Osteocyte (in vitro differentiated cells): Measurements from ENCODE around the gene ALB. TPM values are rescaled to one million over a fixed set of nuclear protein-coding genes. Genes with fewer than 3 reads are reported as not detected.

Experiments
- DNase-seq: peaks from one replicate; pipeline ENCODE4 v3.0.0; 2021; ENCODE audit warnings: mixed read lengths; ENCODE audit not compliant: unreplicated experiment; ENCODE audit errors: extremely low spot score
- H3K27ac Mint-ChIP-seq: one replicate; pipeline ENCODE4 v1.8.0; 2021; ENCODE audit warnings: mild to moderate bottlenecking, mixed read lengths; ENCODE audit not compliant: unreplicated experiment
- H3K27me3 Mint-ChIP-seq: one replicate; pipeline ENCODE4 v1.8.0; 2021; ENCODE audit warnings: mixed read lengths; ENCODE audit not compliant: unreplicated experiment
- H3K36me3 Mint-ChIP-seq: one replicate; pipeline ENCODE4 v1.8.0; 2021; ENCODE audit warnings: mixed read lengths; ENCODE audit not compliant: unreplicated experiment
- H3K4me1 Mint-ChIP-seq: one replicate; pipeline ENCODE4 v1.8.0; 2021; ENCODE audit warnings: mixed read lengths; ENCODE audit not compliant: unreplicated experiment
- H3K4me3 Mint-ChIP-seq: one replicate; pipeline ENCODE4 v1.8.0; 2021; ENCODE audit warnings: mild to moderate bottlenecking, moderate library complexity, mixed read lengths; ENCODE audit not compliant: unreplicated experiment
- H3K9me3 Mint-ChIP-seq: one replicate; pipeline ENCODE4 v1.8.0; 2021; ENCODE audit warnings: mixed read lengths; ENCODE audit not compliant: unreplicated experiment
- total RNA-seq: library from RNA; stranded (reverse); gene quantifications from 2 replicates; pipeline ENCODE4 v1.2.1, GENCODE V29; 2021
- TF ChIP-seq, protein P1 (sequence below): fragments of 200-600 bp; sonication (generic); IDR thresholded peaks from 2 replicates; pipeline ENCODE4 v1.5.0; 2021; ENCODE audit warnings: antibody characterized with exemption, mild to moderate bottlenecking, moderate library complexity

Gene ALB
- total RNA-seq, 1 donor from 2014 or later, result not detected

DNA sequence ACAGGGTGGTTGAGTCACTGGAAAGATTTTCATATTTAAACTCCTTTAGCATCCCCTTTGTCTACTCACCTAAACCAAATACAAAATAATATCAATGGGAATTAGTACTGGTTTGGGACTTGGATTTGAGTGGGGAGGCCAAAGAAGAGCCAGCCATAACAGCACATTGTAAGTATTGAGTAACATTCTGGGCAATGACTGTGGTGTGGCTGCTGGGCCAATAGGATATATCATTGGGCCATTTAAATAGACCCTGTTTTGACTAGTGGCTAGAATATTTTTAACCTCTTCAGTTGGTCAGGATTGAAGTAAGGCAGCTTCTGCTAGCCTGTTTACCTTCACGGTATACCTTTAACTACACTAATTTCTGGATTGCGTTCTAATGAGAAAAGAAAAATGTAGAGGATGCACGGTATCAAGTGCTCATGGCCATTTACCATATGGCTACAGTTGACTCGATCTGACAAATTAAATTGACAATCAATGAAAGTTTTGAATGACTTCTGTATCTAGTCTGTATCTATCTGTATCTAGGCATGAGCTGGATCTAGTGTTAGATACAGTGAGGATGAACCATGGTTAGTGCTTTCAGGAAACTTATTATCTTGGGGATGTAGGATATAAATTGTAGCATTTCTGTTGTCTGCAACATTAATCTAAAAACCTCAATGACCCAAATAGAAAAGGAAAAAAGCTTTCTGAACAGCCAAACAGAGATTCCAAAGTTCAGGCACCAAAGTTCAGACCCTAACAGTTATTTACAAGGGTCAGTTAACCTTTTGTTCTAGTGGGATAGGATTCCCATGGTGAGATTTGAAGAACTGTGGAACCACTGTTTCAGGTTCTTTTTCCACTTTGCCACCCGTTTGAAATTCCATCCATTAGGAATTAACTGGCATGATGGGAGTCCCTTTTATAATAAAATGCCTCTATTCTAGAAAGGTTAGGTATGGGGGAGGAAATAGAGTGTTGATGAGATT lies 6.8 kb upstream of the ALB start:
- no peaks in the 10 kb centered on the region for H3K36me3 Mint-ChIP-seq
- TF ChIP-seq, protein P1, sequence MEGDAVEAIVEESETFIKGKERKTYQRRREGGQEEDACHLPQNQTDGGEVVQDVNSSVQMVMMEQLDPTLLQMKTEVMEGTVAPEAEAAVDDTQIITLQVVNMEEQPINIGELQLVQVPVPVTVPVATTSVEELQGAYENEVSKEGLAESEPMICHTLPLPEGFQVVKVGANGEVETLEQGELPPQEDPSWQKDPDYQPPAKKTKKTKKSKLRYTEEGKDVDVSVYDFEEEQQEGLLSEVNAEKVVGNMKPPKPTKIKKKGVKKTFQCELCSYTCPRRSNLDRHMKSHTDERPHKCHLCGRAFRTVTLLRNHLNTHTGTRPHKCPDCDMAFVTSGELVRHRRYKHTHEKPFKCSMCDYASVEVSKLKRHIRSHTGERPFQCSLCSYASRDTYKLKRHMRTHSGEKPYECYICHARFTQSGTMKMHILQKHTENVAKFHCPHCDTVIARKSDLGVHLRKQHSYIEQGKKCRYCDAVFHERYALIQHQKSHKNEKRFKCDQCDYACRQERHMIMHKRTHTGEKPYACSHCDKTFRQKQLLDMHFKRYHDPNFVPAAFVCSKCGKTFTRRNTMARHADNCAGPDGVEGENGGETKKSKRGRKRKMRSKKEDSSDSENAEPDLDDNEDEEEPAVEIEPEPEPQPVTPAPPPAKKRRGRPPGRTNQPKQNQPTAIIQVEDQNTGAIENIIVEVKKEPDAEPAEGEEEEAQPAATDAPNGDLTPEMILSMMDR, result no peak
- peaks cover 39% of the 10 kb centered on the region for H3K27me3 Mint-ChIP-seq
- H3K9me3 Mint-ChIP-seq, result no peaks in the 10 kb centered on the region
- no peak overlapping the region for H3K27ac Mint-ChIP-seq
- H3K4me3 Mint-ChIP-seq, result no peak overlapping the region
- DNase-seq, result no peak
- no peaks in the 10 kb centered on the region for H3K4me1 Mint-ChIP-seq

DNA sequence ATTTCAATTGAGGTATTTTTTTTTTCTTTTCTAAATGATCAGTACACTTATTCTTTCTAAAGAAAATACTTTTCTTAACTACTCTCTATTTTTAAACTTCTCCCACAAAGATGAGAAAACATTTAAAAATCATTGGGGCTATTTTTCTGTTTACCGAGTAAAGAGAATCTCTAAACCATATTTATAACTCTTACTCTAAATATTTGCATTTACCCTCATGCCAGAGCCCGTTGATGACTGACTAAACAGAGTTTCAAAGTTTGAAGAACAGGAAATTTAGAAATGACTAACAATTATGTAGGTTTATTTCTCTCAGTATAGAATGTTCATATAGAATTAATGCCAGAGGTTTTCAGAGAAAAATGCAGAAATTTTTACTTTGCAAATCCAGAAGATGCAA lies 2.7 kb upstream of the ALB start:
- Mint-ChIP-seq H3K9me3 (no peaks in the 10 kb centered on the region), H3K27ac (no peak overlapping the region), H3K36me3 (no peaks in the 10 kb centered on the region), H3K27me3 (peaks cover 27% of the 10 kb centered on the region), H3K4me1 (no peaks in the 10 kb centered on the region), H3K4me3 (no peak overlapping the region)
- TF ChIP-seq, protein P1, result no peak
- DNase-seq, result no peak

DNA sequence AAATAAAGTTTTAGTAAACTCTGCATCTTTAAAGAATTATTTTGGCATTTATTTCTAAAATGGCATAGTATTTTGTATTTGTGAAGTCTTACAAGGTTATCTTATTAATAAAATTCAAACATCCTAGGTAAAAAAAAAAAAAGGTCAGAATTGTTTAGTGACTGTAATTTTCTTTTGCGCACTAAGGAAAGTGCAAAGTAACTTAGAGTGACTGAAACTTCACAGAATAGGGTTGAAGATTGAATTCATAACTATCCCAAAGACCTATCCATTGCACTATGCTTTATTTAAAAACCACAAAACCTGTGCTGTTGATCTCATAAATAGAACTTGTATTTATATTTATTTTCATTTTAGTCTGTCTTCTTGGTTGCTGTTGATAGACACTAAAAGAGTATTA lies 370 bp downstream of the ALB start:
- Mint-ChIP-seq H3K4me3 (no peak overlapping the region), H3K9me3 (no peaks in the 10 kb centered on the region), H3K27me3 (peaks cover 24% of the 10 kb centered on the region), H3K36me3 (no peaks in the 10 kb centered on the region), H3K27ac (no peak overlapping the region), H3K4me1 (no peaks in the 10 kb centered on the region)
- no peak for DNase-seq
- TF ChIP-seq, protein P1, result no peak

DNA sequence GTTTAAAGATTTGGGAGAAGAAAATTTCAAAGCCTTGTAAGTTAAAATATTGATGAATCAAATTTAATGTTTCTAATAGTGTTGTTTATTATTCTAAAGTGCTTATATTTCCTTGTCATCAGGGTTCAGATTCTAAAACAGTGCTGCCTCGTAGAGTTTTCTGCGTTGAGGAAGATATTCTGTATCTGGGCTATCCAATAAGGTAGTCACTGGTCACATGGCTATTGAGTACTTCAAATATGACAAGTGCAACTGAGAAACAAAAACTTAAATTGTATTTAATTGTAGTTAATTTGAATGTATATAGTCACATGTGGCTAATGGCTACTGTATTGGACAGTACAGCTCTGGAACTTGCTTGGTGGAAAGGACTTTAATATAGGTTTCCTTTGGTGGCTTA lies 1.1 kb downstream of the ALB start:
- no peaks in the 10 kb centered on the region for H3K4me1 Mint-ChIP-seq
- no peaks in the 10 kb centered on the region for H3K9me3 Mint-ChIP-seq
- DNase-seq, result no peak
- no peak overlapping the region for H3K4me3 Mint-ChIP-seq
- H3K27me3 Mint-ChIP-seq, result peaks cover 28% of the 10 kb centered on the region
- H3K27ac Mint-ChIP-seq, result no peak overlapping the region
- TF ChIP-seq, protein P1, result no peak
- no peaks in the 10 kb centered on the region for H3K36me3 Mint-ChIP-seq

DNA sequence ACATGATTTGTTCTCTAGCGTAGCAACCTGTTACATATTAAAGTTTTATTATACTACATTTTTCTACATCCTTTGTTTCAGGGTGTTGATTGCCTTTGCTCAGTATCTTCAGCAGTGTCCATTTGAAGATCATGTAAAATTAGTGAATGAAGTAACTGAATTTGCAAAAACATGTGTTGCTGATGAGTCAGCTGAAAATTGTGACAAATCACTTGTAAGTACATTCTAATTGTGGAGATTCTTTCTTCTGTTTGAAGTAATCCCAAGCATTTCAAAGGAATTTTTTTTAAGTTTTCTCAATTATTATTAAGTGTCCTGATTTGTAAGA lies 2.4 kb downstream of the ALB start:
- DNase-seq, result no peak
- no peaks in the 10 kb centered on the region for H3K9me3 Mint-ChIP-seq
- H3K4me3 Mint-ChIP-seq, result no peak overlapping the region

More for the DNA sequence above, 2.4 kb downstream of the ALB start:
- Mint-ChIP-seq H3K27me3 (peaks cover 31% of the 10 kb centered on the region), H3K4me1 (no peaks in the 10 kb centered on the region), H3K27ac (no peak overlapping the region), H3K36me3 (no peaks in the 10 kb centered on the region)
- TF ChIP-seq, protein P1, result no peak
